Activated CD8-positive, alpha-beta memory T cell treated with anti-CD3 and anti-CD28 coated beads for 48 hours (primary cell): ENCODE measurements around the gene SLC35F3.
"Not testable (repeated sequence)": the region's sequence is repeated elsewhere in the genome, so short reads cannot be mapped to it uniquely, and the experiment has no call there.

Source experiments
- DNase-seq, 3 experiments: peaks; one replicate each; pipeline ENCODE4 v3.0.0-alpha.2; 2020; ENCODE audit warnings: low read depth in 2 of 3, low spot score in 2 of 3

The SLC35F3 gene

DNA sequence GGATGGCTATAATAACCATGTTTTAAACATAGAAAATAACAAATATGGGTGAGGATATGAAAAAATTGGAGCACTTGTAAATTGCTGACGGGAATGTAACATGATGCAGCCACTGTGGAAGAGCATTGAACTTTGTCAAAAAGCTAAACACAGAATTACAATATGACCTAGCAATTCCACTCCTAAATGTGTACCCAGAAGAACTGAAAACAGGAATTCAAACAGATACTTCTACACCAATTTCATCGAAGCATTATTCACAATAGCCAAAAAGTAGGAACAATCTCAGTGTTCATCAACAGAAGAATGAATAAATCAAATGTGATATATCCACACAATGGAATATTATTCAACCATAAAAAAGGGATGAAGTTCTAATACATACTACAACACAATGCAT is 436.1 kb downstream of the SLC35F3 start:
- DNase-seq: no peak

DNA sequence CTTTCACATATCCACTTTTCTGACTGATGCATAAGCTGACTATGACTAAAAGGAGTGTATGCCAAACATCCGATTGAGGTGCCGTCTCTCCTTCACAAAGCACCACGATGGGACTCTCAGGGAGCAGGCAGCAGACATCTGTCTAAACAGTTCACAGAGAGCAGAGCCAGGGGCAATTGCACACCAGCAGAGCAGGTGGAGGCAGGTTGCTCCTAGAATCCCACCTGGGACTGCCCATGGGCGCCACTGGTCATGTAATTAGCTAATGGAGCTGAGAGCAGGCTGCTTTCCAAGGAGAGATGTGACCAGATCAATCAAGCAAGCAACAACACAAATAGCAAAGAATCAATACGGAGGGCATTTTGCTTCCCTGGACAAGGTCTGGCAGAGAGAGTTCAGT is 438.3 kb downstream of the SLC35F3 start:
- DNase-seq: no peak

DNA sequence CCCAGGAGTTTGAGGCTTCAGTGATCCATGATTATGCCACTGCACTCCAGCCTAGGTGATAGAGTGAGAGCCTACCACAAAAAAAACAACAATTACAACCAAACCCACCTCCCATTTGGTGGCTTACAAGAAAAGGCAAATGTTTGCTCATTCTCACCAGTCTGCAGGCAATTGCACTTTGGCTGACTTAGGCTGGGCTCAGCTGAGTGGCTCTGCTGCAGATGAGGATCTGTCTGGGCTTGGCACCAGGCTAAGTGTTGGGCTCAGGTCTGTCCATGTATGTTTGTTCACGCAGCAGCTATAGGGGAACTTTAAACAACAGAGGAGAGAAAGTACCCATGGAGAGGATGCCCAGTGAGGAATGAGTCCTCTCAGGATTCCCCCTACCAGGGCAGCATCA is 440.8 kb downstream of the SLC35F3 start:
- DNase-seq: no peak

GRCh38 chr1:234348964-234349363 is 444.5 kb downstream of the SLC35F3 start:
- no peak for DNase-seq

DNA sequence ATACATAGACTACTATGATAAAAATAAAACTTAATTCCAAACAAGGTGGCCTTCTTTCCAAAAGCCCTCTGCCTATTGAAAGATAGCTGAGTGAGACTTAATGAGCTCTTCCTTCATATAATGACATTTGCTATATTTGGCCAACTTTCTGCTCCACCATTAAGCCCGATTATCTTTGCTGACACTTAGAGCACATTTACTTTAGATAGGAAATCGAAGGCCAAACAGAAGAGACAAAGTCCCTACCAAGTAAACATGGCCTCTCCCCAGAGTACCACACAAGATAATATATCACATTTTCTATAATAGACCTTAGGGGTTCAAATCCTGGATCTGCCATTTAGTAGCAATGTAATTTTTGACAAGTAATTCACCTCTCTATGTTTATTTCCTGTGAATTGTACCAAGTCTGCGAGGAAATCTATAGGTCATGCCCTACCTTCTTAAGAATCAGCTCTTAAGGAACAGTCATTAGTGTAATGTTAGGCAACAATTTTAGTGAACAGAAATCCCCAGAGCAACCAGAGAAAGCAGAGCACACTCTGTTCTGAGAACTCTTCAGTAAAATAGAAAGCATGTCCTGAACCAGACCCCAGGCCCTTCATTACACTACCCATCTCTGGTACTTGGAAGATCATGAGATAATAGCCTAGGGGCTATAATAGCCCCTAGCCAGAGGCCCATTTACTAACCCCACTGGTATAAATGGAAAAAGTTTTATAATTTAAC is 451.5 kb downstream of the SLC35F3 start:
- DNase-seq: no peak

DNA sequence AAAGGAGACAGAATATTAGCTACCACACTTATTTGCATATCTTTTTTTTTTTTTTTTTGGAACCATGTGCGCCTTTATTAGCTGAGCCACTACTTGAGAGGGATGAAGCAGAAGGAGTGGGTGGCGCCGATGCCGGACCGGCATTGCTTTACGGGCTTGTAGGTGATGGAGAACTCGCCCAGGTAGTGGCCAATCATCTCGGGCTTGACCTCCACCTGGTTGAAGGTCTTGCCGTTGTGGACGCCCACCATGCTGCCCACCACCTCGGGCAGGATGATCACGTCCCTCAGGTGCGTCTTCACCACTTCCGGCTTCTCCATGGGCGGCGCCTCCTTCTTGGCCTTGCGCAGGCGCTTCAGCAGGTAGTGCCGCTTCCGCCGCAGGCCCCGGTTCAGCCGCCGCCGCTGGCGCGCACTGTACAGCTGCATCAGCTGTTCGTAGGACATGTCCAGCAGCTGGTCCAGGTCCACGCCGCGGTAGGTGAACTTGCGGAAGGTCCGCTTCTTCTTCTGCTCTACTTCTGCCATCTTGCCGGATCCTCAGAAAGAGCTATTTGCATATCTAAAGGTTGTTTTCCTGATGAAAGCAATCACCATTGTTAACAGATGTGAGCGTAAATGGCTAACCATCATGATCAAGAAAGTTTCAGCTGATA is 452.3 kb downstream of the SLC35F3 start:
- not testable (repeated sequence) for DNase-seq

DNA sequence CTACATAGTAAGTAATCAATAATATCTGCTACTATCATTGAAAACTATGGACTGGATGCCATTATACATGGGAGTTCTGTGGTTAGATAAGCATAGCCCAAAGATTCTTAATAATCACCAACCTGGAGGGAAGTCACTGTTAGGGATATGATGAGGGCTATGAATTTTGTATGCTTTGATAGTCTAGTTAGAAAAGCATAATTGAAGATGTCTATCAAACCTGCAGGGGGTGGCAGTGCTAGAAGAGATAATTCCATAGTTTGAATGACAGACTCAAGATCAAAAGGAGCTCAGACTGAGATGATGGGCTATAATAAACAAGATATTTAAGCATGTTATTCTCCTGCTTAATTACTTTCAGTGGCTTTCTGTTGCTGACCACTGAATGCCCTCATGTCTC is 453.4 kb downstream of the SLC35F3 start:
- no peak for DNase-seq

DNA sequence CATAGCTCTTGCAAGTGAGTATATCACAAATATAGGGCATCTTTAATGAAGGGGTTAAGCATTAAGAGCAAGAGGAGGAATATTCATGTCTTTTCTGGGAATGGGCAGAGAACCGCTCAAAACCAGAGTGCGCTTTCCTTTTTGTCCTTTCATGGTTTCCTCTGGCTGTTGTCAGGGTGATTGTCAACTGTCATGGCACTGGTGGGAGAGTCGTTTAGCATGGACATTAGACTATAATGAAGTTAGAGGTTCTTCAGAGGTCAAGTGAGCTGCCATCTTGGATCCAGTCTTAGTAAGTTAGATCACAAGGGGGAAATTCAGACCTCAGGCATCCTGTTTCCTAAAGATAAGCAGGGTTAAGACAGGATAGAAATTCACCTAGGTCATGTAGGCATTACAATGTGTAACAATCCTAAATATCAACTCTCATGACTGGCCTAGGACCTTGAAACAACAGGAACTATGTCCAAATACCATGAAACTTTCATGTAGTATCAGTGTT is 456.7 kb downstream of the SLC35F3 start:
- DNase-seq: no peak

DNA sequence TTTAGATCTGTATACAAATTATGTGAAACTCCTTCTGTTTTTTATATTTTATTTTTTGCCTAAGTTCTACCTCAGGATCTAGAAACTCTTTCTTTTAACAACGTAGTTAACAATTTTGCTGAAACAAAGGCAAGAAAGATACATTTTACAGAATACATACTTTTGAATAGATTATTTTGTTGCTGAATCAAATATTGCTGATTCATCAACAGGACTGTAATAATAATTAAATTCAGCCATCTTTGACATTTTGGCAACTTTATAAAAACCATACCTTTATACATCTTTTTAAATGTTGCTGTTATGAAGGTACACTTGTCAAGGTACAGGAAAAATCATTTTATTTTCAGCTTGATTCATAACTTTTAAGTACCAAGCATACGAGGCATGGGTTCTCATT is 458.1 kb downstream of the SLC35F3 start:
- no peak for DNase-seq

DNA sequence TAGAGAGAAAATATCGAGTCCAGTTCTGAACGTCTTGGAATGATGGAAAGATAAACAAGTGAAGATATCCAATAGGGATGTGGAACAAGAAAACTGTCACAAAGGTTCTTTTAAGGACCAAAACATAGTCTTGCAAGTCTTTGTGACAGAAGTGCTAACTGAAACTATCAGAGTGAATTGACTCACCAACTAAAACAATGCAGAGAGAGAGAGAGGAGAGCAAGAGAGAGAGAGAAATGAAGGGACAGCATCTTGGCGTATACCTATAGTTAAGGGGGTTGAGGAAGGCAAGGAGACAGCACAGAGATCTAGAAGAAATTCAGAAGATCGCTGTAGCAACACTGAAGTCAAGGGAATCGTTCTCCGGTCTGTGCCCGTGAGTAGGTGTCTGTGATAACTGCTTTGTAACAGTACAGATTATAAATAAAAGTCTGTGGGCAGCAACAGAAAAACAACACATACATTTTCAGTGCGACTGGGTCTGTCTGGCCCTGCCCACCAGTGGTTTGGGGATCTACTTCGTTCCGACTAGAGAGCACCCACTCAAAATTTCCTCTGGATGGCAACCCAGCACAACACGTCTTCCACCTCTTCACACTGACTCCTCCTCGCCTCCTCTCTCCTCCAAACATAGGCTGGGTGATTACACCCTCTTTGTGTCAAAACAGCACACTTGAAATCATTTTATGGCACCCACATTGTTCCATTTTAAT is 464.0 kb downstream of the SLC35F3 start:
- DNase-seq: no peak

DNA sequence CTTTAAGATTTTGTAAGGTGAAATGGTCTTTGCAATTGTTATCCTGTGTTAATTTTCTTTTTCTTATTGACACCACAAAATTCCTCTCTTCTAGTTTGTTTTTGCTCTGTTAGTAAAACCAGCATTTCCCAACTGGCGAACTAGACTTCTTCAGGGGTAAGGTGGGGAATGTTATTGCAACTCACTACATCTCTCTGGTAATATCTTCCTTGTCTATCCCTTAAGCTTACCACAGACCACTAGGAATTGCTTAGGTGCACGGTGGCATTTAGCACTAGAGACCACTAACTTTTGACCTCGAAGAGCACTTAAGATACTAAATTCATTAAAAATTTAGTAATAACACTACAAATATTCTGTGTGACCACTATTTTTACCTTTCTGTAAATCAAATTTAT is 464.6 kb downstream of the SLC35F3 start:
- no peak for DNase-seq

DNA sequence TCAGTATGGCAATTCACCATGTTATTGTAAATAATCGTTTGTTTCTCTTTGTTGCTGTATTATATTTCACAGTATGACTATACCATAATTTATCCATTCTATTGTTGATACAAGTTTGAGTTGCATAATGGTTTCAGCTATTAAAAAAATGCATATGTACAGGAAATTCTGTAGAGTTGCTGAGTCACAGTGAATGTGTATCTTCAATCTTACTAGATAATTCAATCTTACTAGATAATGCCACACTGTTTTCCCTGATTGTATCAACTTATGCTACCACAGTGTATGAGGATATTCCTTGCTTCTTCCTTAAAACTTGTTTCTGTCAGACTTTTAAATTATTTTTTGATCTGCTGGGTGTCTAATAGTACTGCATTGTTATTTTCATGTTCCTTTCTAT is 465.3 kb downstream of the SLC35F3 start:
- no peak for DNase-seq

GRCh38 chr1:234371414-234371813 is 466.9 kb downstream of the SLC35F3 start:
- DNase-seq: no peak

DNA sequence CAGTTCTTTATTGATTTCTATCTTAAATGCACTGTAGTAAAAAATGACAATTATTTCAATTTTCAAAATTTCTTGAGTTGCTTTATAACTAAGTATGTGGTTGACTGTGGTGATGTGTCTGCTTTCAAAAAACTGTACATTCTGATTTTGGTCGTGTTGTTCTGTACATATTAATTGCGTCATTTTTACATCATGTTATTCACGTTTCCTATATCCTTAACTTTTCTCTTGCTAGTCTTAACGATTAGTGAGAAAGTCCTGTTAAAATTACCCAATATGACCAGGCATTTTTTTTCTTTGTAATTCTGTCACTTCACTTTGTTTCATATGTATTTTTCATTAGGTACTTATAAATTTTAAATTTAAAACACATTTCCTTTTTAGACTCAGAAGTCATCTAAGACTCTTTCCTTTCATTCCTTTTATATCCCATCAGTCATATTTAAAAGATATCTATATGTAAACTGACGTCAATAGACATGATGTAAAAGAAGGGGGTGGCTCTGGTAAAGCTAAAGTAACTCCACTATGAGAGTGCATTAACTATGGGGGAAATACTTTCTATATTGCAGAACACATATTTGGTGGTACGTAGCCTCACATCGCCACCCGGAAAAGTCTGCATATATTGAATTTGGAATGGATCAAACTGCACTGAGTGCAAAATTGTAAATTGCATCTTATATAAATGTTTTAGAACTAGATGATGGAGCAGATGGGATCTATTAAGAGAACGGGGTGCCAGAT is 467.7 kb downstream of the SLC35F3 start:
- no peak for DNase-seq

DNA sequence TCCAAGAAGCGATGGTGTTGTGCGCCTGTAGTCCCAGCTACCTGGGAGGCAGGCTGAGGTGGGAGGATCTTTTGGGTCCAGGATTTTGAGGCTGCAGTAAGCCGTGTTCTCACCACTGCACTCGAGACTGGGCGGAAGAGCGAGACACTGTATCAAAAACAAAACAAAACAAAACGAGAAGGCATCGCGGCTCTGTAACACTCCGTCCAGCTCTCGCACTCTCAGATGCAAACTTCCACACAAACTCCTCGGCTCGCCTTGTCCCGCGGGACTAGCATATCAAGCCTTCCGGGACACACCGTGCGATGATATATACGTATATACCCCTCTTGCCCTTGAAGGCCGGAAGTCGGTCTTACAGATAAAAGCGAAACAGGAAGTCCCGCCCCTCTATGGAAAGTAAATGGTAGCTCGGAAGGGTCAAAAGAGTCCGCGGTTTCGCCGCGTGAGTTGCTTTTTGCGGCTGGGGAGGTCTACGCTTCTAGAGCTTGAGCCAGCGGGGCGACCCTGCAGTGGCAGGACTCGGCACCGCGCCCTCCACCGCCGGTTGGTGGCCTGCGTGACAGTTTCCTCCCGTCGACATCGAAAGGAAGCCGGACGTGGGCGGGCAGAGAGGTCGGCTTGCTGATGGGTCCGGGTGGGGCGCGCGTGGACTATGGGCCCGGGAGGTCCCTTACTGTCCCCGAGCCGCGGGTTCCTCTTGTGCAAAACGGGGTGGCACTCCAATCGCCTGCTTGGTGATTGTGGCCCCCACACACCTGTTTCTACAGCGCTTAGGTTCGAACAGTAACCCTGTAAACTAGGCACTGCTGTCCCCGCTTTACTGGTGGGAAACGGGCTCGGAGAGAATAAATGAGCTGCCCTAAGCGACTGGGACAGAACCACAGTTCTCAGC is 468.8 kb downstream of the SLC35F3 start, which contains the start of gene COA6:
Gene COA6, plus strand, starts transcription at position 393 of the 895 bp plus-strand sequence. Its CDS starts 11 bp downstream, at position 404.
- peak; percentile 80 to 87 (median 82) for DNase-seq

GRCh38 chr1:234373959-234374254 is 469.4 kb downstream of the SLC35F3 start:
- DNase-seq: no peak
